ENCODE results near the gene TSPAN14.

DNA sequence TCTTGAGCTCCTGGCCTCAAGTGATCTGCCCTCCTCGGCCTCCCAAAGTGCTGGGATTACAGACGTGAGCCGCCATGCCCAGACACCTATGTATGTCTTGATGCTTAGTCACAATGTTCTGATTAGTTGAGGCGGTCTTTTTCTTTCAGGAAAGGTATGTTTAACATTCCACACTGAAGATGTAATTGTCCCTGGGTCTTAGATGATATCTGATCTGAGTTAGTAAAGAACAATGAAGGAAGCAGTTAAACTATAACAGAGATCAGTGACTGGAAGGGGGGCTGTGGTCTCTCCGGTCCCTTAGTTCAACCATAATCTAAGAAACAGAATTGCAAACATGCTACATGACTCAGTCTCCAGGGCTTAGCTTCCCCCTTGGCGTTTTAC is 52.1 kb downstream of the TSPAN14 start:
- TF ChIP-seq CTCF (IDR thresholded peaks at IDR 0.05; ENCODE audit: low read length) (no peak), EZH2 (IDR thresholded peaks at IDR 0.05; ENCODE audit: borderline replicate concordance, low read length) (no peak)

Data from OCI-LY1 (cell line).